Gastroesophageal sphincter (tissue), 4 donors: ENCODE data around the gene ZNF35. TPM values are rescaled to one million over a fixed set of nuclear protein-coding genes. Genes with fewer than 3 reads are reported as not detected.

ENCODE experiments used
- ATAC-seq: fragments of 150-250 bp; one replicate; pipeline ENCODE4 v1.9.1; 2016; ENCODE audit warnings: mild to moderate bottlenecking, moderate library complexity
- H3K27ac ChIP-seq, 4 donors: fragments of 200-600 bp; sonication (generic) in 3 of 4; 1 replicate in 3 of 4; 2 replicates in 1 of 4; pipeline ENCODE4 v1.5.1; 2016 to 2019
- H3K27me3 ChIP-seq: fragments of 200-600 bp; sonication (generic); one replicate; pipeline ENCODE4 v1.5.1; 2019
- H3K36me3 ChIP-seq, 2 donors: fragments of 200-600 bp; sonication (generic); one replicate each; pipeline ENCODE4 v1.5.1; 2019; ENCODE audit warnings: control low read depth in 1 of 2
- H3K4me1 ChIP-seq, 3 donors: fragments of 200-600 bp; sonication (generic); 1 replicate in 2 of 3; 2 replicates in 1 of 3; pipeline ENCODE4 v1.5.1; 2016 to 2019; ENCODE audit warnings: control low read depth in 2 of 3
- H3K4me3 ChIP-seq, 2 donors: fragments of 200-600 bp; sonication (generic); one replicate each; pipeline ENCODE4 v1.5.1; 2019; ENCODE audit warnings: mild to moderate bottlenecking in 1 of 2, moderate library complexity in 1 of 2
- H3K9me3 ChIP-seq, 3 donors: fragments of 200-600 bp; sonication (generic); one replicate each; pipeline ENCODE4 v1.5.1; 2017 to 2019; ENCODE audit warnings: control low read depth in 2 of 3
- CTCF ChIP-seq, 4 experiments: fragments of 200-600 bp in 2 of 4; fragments of 450-650 bp in 2 of 4; sonication (generic) in 1 of 4; IDR thresholded peaks; one replicate each; pipeline ENCODE4 v1.5.1; 2017 to 2019; ENCODE audit warnings: antibody characterized with exemption in 4 of 4, mild to moderate bottlenecking in 2 of 4, moderate library complexity in 2 of 4
- EP300 ChIP-seq: sonication (generic); formaldehyde crosslinking; IDR thresholded peaks from one replicate; pipeline ENCODE4 v1.6.1; 2017; ENCODE audit warnings: antibody characterized with exemption, mild to moderate bottlenecking
- POLR2A ChIP-seq, 2 donors: fragments of 450-650 bp; IDR thresholded peaks; one replicate each; pipeline ENCODE4 v1.6.1; 2017; ENCODE audit warnings: antibody characterized with exemption in 2 of 2, mild to moderate bottlenecking in 2 of 2, moderate library complexity in 1 of 2
- POLR2AphosphoS5 ChIP-seq: sonication (generic); formaldehyde crosslinking; IDR thresholded peaks from one replicate; pipeline ENCODE4 v1.6.1; 2017; ENCODE audit warnings: antibody characterized with exemption
- WGBS, 2 donors: methylation state at CpG; one replicate each; pipeline ENCODE4 v1.1.5; 2018; ENCODE audit warnings: low coverage in 1 of 2; 5-methylcytosine and 5-hydroxymethylcytosine counted together
- total RNA-seq, 4 donors: library from RNA; depleted of rRNA; stranded (reverse); fragments of >200 nt; gene quantifications; one replicate each; pipeline ENCODE4 v1.1.0, GENCODE V29; 2016

The ZNF35 gene
- total RNA-seq, 4 donors from 2014 or later: 9.1 to 27.6 (median 13.1) TPM

GRCh38 chr3:44678480-44679116 lies 30.1 kb downstream of the ZNF35 start:
- Histone ChIP-seq H3K27me3 (no peaks in the 10 kb centered on the region), H3K36me3 (peaks cover 0 to 20% of the 10 kb centered on the region in 2 donors), H3K9me3 (peaks cover 0 to 25% (median 0%) of the 10 kb centered on the region in 3 donors), H3K4me1 (no peaks in the 10 kb centered on the region), H3K4me3 (no peak overlapping the region), H3K27ac (no peak overlapping the region)
- WGBS, 2 donors: 80 to 96% methylated on average over 1 to 5 of the region's 5 CpGs
- TF ChIP-seq POLR2AphosphoS5 (no peak), POLR2A (IDR thresholded peaks at IDR 0.05) (no peak), EP300 (no peak), CTCF (IDR thresholded peaks at IDR 0.05) (no peak)
- ATAC-seq: no peak

GRCh38 chr3:44680921-44681455 lies 32.5 kb downstream of the ZNF35 start:
- peaks cover 0 to 14% (median 3%) of the 10 kb centered on the region in 3 donors for H3K4me1 ChIP-seq
- peaks cover 0 to 34% (median 0%) of the 10 kb centered on the region in 3 donors for H3K9me3 ChIP-seq
- no peaks in the 10 kb centered on the region for H3K27me3 ChIP-seq
- no peak overlapping the region for H3K27ac ChIP-seq
- H3K36me3 ChIP-seq: peaks cover 0 to 26% of the 10 kb centered on the region in 2 donors
- no peak overlapping the region for H3K4me3 ChIP-seq
- 94% methylated on average over 4 of the region's 4 CpGs for WGBS, 2 donors
- TF ChIP-seq POLR2AphosphoS5 (no peak), EP300 (no peak), CTCF (IDR thresholded peaks at IDR 0.05) (no peak)
- no peak for ATAC-seq

GRCh38 chr3:44682182-44682896 lies 33.8 kb downstream of the ZNF35 start:
- 86% methylated on average over 2 of the region's 2 CpGs; no CpG with 5 or more reads in 1 of the 2 donors for WGBS, 2 donors

GRCh38 chr3:44685128-44685800 lies 36.7 kb downstream of the ZNF35 start:
- peak overlapping the region in 3 of 4 donors; percentile 71 to 78 (median 76) for H3K27ac ChIP-seq
- H3K9me3 ChIP-seq: peaks cover 0 to 34% (median 0%) of the 10 kb centered on the region in 3 donors
- ATAC-seq: peak; percentile 90
- TF ChIP-seq CTCF (IDR thresholded peaks at IDR 0.05) (peak in 2 of 4 experiments; percentile 10 to 19), POLR2AphosphoS5 (no peak)
- WGBS, 2 donors: 0 to 1% methylated on average over 3 to 12 of the region's 48 CpGs
- H3K27me3 ChIP-seq: peaks cover 18% of the 10 kb centered on the region
- H3K4me3 ChIP-seq: peak overlapping the region; percentile 66 to 87
- H3K36me3 ChIP-seq: peaks cover 0 to 26% of the 10 kb centered on the region in 2 donors
- peaks cover 0 to 16% (median 3%) of the 10 kb centered on the region in 3 donors for H3K4me1 ChIP-seq

More at GRCh38 chr3:44682182-44682896, 33.8 kb downstream of the ZNF35 start:
- no peak for ATAC-seq
- Histone ChIP-seq H3K9me3 (peaks cover 0 to 34% (median 0%) of the 10 kb centered on the region in 3 donors), H3K27me3 (no peaks in the 10 kb centered on the region), H3K27ac (no peak overlapping the region), H3K36me3 (peaks cover 0 to 26% of the 10 kb centered on the region in 2 donors), H3K4me1 (peaks cover 0 to 16% (median 3%) of the 10 kb centered on the region in 3 donors), H3K4me3 (no peak overlapping the region)
- TF ChIP-seq POLR2A (IDR thresholded peaks at IDR 0.05): no peak
- no peak for TF ChIP-seq EP300
- no peak for TF ChIP-seq POLR2AphosphoS5
- TF ChIP-seq CTCF (IDR thresholded peaks at IDR 0.05): no peak
